ENCODE data around the gene COL28A1.

- no peak for TF ChIP-seq POLR2A (IDR thresholded peaks at IDR 0.05; ENCODE audit: low read length)
- no peak for TF ChIP-seq GATA1 (IDR thresholded peaks at IDR 0.05; ENCODE audit: low read depth, low read length)
These were observed 16.1 kb downstream of the COL28A1 start for GRCh38 chr7:7519528-7519927.

Data from erythroblast (primary cell).